IPS-NIHi11 (cell line): ENCODE results near the gene RNU5B-1.

ENCODE experiments used
- DNase-seq: peaks from one replicate; pipeline ENCODE4 v3.0.0; 2012; ENCODE audit warnings: mixed read lengths, low spot score

The RNU5B-1 gene

DNA sequence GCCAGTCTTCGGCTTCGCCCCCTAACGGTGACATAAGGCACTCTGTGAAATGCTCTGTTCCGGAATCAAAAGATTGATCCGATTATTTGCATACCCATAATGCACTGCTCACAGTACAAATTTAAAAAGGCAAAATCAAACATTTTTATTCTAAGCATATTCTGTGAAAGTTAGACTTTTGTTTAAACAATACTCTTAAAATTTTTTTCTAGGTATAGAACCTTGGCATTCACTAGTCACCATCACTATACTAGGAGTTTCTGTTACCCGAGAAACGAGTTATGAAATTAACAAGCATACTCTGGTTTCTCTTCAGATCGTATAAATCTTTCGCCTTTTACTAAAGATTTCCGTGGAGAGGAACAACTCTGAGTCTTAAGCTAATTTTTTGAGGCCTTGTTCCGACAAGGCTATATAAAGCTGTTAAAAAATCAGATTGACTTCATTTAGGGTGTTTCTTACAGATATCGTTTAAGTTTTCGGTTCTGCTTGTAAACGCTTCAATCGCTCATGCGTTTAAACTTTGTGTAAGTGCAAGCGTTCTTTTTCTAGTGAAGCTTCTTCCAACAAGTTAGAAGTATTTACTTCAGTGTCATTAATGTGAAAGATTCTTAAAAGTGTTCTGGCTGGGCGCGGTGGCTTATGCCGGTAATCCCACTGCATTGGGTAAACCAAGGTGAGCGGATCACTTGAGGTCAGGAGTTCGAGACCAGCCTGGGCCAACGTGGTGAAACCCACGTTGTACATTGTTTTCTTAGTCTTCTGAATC is at the start of gene RNU5B-1:
TSS of gene RNU5B-1 (plus strand) at position 297 of the 769 bp plus-strand sequence.
- peak; percentile 79 for DNase-seq

DNA sequence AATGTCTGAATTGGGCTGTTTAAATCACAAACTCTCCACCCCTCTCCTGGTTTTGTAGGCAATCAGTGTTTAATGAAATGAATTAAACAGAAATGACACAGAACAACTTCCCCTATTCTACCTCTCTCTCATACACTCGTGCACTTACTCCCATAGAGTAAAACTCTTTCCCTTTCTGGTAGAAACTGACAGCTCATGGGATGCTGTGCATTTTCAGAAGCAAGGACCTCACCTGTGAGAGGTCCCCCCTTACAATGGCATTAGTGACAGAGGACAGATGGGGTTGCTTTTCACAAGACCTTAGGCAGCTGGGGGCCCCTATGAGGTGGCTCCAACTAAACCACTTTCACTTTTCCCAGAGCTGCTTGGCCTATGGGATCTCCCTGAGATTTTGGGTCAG is 49.7 kb upstream of the RNU5B-1 start:
- DNase-seq, result no peak

DNA sequence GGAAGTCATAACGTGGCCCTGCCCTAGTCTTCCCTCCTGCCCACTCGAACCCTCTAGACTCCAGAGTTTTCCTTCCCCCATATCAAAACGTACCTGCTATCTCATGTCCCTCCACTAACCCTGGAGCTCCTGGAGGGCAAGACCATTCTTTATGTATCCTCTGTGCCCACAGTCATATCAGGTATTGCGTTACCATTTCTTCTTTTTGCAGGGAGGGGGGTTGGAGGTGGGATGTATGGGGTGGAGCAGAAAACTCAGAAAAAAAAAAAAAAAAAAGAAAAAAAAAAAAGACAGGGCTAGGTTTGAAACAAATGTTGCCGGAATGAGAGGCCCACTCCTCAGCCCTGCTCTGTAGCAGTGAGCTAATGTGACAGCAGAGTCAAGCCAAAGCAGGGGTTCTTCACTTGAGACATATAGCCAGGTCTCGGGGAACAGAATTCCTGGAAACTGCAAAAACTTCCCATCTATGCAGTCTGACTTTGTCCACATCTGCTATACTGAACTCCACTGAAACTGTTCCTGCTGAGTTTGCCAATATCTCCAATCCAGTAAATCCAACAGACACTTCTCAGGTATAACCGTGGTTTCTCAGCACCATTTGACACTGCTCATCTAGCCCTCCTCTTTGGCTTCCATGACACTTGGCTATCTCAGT is 48.9 kb upstream of the RNU5B-1 start:
- DNase-seq, result no peak

DNA sequence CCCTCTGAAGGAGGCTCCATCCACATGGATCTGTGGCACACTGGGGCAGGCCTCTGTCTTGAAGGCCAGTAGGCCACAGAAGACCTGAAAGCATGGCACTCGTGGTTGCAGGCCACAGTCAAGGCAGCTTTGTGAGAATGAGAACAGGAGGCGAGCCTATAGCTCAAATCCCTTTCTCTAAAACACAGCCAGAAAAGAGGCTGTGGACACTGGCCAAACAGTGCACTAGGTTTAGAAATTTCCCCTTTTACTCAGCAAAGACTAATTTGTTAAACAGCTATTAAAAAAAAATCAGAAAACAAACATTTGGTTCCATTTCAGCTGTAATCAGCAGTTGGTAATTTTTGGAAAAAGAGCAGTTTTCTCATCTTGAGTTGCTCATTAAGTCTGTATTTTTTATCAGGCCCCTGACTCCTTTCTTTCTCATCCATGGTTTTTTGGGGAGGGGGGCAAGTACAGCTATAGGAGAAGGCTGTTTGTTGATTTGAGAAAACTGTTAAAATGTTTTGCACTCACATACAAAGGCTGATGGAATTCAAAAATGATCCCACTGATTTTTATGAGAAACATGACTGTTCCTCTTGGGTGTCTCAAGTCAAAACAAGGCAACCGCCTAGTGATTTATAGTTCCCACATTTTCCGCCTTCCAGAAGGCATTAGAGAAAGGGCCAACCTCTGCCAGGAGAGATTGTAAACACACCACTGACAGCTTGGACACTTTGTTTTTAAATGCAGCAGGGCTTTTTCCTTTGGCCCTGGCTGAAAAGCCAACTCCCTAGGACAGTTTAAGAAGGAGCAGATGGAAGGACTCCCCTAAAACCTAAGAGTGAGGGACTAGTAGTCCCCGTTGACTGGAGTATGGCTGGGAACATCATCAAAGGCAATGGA is 45.9 kb upstream of the RNU5B-1 start:
- no peak for DNase-seq

DNA sequence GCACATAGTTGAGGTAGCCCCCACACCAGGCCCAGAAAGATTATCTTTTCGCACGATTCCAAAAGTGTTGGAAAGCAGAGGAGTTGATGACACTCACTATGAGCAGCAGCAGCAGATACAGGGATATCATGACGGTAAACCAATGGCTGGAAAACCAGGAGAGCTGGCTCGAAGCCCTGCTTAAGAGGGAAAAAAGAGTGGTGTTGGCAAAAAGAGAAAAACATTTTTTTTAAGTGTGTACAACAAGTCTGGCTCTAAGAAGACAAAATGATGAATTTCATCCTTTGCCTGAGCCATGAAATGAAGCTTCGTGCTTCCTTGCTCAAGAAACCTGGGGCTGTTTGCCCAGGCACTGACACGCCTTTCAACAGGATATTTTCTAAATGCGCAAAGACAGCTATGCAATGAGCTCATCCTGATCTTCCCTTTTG is 45.1 kb upstream of the RNU5B-1 start:
- DNase-seq, result no peak

DNA sequence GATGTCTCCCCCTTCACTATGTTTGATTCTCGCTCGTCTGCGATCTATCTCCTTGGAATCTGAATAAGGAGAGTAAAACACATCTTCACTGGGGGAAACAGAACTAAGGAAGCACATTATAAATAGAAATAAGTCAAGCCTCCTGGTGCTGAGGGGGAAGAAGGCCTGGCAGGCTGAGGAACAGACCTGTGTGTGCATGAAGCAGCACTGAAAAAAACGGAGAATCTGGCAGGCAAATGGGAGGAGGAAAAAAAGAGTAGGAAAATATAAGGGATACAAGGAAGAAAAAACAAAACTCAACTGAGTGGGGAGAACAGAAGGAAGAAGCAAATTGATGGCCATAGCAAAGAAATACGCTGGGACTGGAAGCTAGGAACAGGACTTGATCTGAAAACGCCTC is 43.5 kb upstream of the RNU5B-1 start:
- no peak for DNase-seq

DNA sequence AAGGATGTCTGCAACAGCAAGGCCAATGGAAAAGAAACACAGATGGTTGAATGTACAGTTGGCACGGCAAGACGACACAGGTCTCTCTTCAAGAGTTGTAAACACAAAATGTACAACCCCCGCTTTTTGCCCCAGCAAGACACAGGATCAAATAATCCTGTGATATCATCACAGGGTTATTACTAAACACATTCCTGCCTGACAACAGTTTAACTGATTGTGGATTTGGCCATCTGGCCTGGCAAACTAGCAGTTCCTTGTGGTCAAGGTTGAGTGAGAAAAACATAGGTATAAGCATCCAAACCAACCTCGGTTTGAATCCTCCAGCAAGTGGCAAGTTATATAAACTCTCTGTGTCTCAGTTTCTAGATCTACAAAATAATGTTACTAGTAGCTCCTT is 41.2 kb upstream of the RNU5B-1 start:
- no peak for DNase-seq

DNA sequence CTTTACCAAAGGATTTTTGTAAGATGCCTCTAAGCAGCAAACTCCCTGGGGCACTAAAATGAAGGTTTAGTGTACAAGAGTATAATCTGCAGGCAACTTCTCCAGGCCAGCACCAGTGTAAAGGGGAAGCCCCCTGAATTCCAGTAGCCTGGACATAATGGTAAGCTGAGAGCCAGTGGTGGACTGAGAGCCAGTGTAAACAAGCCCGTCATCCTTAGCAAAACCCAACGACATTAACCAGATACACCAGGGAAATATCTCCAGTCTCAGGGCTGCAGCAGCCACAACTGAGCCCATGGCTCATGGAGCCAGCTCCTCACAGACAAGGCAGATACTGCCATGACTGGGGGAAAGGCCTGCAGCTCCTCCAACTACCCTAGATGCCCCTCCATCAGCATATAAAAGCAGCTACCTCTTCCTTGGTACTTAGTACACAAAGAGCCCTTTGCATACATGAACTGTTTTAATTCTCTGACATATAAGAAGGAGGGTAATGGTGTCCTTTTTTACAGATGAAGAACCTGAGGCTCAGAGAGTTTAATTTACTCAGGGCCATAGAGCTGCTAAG is 39.5 kb upstream of the RNU5B-1 start:
- no peak for DNase-seq

DNA sequence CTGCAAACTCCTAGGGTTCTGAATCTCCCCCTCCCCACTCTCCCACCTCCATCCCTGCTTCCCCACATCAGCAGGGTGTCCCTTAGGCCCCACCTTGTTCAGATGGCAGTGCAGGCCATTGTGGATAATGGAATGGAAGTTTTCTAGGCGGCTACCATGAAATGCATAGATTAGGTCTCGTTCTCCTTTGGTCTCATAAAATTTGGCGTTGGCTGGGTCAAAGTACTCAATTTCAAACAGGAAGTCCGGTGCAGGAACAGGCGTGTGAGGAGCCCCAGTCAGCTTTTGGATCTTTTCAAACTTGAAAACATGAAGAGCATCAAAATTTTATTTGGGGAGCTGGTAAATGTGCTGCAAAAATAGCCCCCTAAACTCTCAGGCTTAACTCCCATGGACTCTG is 38.0 kb upstream of the RNU5B-1 start:
- DNase-seq, result no peak

DNA sequence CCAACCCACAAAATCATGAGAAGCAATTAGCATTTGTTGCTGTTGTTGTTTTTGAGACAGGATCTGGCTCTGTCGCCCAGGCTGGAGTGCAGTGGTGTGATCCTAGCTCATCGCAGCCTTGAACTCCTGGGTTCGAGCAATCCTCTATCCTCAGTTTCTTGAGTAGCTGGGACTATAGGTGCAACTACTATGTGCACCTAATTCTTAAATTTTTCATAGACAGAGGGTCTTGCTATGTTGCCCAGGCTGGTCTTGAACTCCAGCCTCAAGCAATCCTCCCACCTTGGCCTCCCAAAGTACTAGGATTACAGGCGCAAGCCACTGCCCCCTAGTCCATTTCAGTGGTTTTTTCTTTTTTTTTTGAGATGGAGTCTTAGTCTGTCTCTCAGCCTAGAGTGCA is 36.1 kb upstream of the RNU5B-1 start:
- no peak for DNase-seq

DNA sequence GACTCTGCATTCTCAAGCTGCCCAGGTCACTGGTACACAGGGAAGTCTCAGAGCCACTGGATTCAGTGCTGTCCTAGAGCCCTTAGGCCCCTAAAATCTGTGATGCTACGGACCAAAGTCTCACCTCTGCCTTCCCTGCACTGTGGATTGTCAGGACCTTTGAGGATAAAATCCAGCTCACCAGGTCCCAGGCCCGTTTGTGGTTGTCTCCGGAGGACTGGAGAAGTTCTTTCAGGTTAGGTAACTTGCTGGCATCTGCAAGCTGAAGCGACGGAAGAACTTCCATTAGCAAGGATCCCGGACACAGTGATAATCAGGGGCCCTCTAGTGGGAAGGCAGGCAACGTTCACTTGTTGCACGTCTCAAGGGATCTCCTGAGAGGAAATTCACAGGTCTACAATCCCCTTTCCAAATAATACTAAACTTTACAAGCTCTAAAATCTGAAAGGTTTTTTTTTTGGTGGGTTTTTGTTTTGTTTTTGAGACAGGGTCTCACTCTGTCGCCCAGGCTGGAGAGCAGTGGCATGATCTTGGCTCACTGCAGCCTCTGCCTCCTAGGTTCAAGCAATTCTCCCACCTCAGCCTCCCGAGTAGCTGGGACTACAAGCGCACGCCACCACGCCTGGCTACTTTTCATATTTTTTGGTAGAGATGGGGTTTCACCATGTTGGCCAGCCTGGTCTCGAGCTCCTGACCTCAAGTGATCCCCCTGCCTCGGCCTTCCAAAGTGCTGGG is 33.5 kb upstream of the RNU5B-1 start:
- DNase-seq, result peak; percentile 86

DNA sequence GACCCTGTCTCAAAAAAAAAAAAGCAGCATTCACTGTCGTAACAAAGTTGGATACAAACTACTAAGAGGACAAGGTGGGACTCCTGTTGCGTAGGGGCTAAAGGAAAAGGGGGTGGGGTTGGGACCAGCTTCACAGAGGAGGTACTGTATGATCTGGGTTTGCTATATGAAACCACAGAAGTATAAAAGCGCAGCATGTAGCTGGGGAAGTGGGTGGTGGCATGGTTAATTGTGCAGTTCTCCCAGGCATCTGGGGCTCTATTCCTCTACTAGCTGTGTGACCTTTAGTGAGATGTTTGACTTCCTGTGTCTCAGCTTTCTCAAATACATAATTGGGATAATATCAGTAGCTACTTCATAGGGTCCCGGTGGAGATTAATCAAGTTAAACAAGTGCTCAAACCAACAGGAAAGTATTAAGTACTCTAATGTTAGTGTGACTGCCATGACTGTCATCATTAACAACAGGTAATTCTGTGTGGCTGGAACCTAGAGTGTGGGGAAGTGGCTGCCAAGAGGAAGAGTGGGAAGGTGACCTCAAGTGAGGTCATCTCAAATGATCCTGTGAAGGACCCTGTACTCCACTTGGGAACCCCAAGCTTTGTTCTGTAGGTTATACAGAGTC is 29.3 kb upstream of the RNU5B-1 start:
- DNase-seq, result no peak

DNA sequence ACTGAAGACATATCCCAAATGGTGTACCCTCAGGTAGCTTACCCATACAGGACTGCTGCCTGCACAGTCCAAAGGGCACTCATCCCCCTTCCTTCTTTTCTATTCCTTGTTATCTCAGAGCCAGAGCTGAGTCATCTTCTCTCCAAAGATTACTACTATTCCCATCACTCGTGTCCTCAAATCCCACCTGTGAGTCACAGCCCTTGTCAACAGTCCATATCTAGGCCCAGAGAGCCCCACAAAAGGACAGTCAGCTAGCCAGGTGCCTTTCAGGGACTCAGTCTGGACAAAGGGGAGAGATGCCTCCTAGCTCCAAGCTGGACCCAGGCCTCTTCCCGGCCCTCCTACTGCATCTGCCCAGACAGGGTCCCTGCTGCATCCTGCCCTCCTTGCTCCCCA is 28.8 kb upstream of the RNU5B-1 start:
- DNase-seq, result no peak

DNA sequence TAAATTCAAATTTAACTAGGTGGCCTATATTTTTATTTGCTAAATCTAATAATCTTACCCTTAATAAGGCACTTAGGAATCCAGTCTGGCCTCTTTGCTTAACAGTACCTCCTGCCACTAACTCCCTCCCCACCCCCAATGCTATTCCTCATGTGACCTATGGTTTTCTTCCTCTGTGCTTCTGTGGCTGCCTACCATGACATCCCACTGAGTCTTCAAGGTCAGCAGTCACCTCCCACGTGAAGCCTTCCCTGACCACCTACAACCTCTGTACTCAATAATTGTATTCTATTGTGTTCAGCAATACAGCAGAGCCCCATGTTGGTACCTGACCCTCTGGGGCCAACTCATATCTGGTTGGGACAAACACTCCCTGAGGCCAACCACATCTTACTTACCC is 27.5 kb upstream of the RNU5B-1 start:
- no peak for DNase-seq

DNA sequence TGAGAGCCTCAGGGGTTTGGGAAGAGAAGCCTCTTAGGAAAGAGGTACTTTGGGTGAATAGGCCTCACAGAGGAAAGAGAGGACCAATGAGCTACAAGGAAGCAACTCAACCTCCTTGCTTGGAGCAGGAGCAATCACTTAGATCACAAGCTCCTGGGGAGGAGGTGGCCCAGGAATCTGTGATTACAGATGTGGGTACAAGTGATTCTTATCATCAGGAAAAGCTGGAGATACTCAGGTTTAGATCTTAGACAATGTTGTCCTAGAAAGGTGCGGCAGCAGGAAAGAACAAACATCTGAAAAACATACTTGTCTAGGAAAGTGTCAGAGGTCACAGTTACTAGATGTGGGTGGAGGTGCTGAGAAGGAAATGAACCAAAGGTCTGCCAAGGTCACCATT is 26.0 kb upstream of the RNU5B-1 start:
- DNase-seq, result no peak

DNA sequence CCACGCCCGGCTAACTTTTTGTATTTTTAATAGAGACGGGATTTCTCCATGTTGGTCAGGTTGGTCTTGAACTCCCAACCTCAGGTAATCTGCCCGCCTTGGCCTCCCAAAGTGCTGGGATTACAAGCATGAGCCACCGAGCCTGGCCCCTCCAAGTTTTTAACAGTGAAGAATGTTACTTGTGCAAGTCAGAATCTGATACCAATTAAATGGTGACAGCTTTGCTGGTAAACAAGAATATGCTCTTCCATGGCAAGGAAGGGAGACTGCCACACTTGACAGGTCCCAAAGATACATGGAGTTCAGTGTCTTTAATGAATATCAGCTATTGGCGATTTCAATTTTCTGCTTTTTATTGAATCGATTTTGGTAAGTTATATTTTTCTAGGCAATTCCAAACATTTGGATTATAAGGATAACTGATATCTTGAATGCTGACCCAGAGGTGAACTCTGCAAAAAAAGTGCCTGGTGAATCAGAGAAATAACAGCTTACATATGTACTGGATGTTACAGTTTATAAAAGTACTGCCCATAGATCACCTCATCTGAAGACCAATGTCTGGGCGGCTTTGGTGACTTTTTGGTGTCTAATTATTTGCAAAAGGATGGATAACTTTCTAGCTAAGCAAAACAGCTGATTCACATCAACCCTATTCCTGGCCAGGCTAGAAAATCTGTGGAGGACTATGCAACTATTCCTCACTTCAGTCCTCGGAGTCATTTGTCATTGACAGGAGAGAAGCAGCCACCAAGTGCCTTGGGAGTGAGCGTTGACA is 19.0 kb upstream of the RNU5B-1 start:
- no peak for DNase-seq

DNA sequence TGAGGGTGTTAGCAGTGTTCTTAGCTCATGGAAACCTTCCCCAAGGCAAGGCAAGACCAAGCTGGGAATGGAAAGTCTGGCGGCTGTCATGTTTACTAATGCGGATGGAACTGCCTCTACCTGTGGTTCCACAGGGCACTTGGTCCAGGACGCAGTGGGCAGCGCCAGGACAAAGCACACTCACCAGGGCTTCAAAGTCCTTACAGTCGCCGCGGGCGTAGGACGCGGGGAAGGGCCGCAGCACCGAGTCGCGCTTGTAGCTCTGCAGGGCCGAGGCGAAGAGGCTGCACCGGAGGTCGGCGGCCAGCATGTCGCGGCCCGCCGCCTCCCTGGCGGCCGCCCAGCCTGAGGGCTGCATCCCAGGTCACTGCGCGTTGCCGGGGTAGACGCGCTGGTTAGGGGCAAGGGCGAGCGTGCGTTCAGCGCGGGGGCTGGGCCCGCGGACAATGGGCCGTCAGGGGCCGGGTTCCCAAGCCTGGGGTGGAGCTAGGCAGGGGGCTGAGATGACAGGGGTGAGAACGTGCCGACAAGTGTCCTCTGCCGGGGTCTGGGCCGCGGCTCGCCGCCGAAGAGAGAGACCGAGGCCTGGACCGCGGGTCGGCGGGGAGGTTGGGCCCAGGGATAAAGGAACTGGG is 18.3 kb upstream of the RNU5B-1 start:
- peak; percentile 85 for DNase-seq

DNA sequence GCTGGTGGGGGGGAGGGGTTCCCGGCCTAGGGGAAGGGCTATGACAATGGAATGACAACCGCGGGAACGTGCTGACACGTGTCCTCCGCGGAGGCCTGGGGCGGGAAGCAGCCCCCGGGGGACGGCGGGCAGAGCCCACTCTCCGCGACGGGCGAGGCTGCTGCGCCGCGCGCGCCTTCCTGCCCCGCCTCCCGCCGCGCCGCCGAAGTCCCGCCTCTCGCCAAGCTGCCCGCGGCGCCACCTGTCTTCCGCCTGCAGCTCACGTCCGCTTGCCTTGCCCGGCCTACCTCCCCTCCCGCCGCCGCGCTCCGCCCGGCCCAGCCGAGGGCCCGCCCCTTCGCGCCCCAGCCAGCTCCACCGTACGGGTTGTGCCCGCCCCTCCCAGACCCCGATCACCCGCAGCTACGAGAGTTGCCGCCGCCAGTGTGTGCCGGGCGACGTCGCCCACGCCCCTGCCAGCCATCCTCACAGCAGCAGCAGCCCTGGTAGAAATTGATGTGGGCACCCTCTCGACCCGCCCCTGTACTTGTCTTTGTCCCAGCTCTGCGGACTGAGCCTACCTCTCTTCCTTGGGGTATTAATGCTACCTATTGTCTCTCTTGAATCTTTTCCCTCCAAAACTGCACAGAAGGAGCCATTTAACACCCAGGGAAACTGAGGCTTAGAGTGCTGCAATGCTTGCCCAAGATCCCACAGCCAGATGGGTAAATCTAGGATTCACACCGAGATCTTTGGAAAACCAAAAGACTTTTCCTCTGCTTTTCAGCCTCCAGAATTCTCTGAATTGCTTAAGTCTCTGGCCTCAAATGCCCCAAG is 17.6 kb upstream of the RNU5B-1 start, which contains the start of gene PARP16:
TSS of gene PARP16 (minus strand) at position 180 of the 816 bp plus-strand sequence. CDS start 457 bp downstream, outside the sequence.
- peak; percentile 98 for DNase-seq

DNA sequence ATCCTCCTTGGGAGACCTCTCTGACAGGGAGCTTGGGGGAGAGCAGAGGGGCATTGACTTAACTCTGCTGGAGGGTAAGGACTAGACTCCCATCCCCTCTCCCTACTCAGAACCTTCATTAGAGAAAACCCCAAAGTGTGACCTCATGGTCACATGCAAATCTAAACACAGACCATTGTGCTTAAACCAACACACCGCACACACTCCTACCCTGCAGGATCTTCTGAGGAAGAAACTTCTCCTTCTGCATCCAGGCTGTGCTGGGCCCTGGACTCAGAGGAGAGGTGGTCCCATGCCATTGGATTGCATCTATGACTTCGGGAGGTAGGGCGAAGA is 17.0 kb upstream of the RNU5B-1 start:
- no peak for DNase-seq
